AG04450 (cell line): ENCODE measurements around the gene MUC5B. TPM values are rescaled to one million over a fixed set of nuclear protein-coding genes. Genes with fewer than 3 reads are reported as not detected.

Experiments
- CTCF ChIA-PET: fragments of 300-600, 350-600 bp; formaldehyde crosslinking; extraction: SDS; loops from one replicate; lab custom pipeline; 2022; ENCODE audit warnings: antibody characterized with exemption, inconsistent platforms; lab: Charles Lee
- POLR2A ChIA-PET: fragments of 350-600 bp; formaldehyde crosslinking; extraction: SDS; loops from one replicate; lab custom pipeline; 2021; ENCODE audit warnings: antibody characterized with exemption, inconsistent platforms; lab: Yijun Ruan, JAX
- DNase-seq: peaks from one replicate; pipeline ENCODE4 v3.0.0-alpha.2; 2011; ENCODE audit warnings: low read depth, low spot score
- H3K27ac ChIP-seq: one replicate; pipeline ENCODE4 v1.5.1; 2012; ENCODE audit warnings: low read depth, low read length, control low read depth
- H3K27me3 ChIP-seq: one replicate; pipeline ENCODE4 v1.6.0; 2012; ENCODE audit warnings: low read length; ENCODE audit not compliant: control insufficient read depth, insufficient read depth
- H3K4me3 ChIP-seq: 2 replicates; pipeline ENCODE4 v1.5.1; 2011; ENCODE audit warnings: mild to moderate bottlenecking, low read depth, low read length, control low read depth
- H3K9me3 ChIP-seq: 2 replicates; pipeline ENCODE4 v1.5.1; 2012; ENCODE audit warnings: low read length; ENCODE audit not compliant: control insufficient read depth, insufficient read depth
- CTCF ChIP-seq: IDR thresholded peaks from 2 replicates; pipeline ENCODE4 v1.5.1; 2011; ENCODE audit warnings: low read depth, low read length, control low read depth, inconsistent platforms
- polyA plus RNA-seq: library from polyadenylated mRNA; depleted of rRNA; stranded (reverse); fragments of >200 nt; gene quantifications from 2 replicates; pipeline ENCODE4 v1.2.3, GENCODE V29; 2011

Gene MUC5B
- polyA plus RNA-seq, 1 experiment = not detected

GRCh38 chr11:1297576-1298473 lies 75.0 kb downstream of the MUC5B start:
- TF ChIP-seq CTCF = no peak
- H3K27ac ChIP-seq = no peak overlapping the region
- H3K4me3 ChIP-seq = no peak overlapping the region
- H3K9me3 ChIP-seq = peaks cover 9% of the 10 kb centered on the region; the same call in 1 of the 2 replicates
- POLR2A ChIA-PET = no interaction called here
- CTCF ChIA-PET = no interaction called here
- no peaks in the 10 kb centered on the region for H3K27me3 ChIP-seq
- DNase-seq = no peak

- no peak overlapping the region for H3K4me3 ChIP-seq
- H3K9me3 ChIP-seq = peaks cover 12% of the 10 kb centered on the region; the same call in 1 of the 2 replicates
- no peak overlapping the region for H3K27ac ChIP-seq
- DNase-seq = no peak
- POLR2A ChIA-PET = interaction anchor here (1.1 kb wide), 1 partner anchor 10 kb away, joined by 3 read pairs; the partner anchor contains the start of gene TOLLIP
- CTCF ChIA-PET = no interaction called here
- TF ChIP-seq CTCF = no peak
- no peaks in the 10 kb centered on the region for H3K27me3 ChIP-seq
Observed at GRCh38 chr11:1298695-1299492, 76.0 kb downstream of the MUC5B start.

- no peak for DNase-seq
- Histone ChIP-seq H3K27me3 (no peaks in the 10 kb centered on the region), H3K9me3 (peaks cover 12% of the 10 kb centered on the region; the same call in 1 of the 2 replicates), H3K4me3 (no peak overlapping the region), H3K27ac (no peak overlapping the region)
- ChIA-PET POLR2A (no interaction called here), CTCF (no interaction called here)
- TF ChIP-seq CTCF = no peak
Observed at GRCh38 chr11:1299621-1300020, 76.8 kb downstream of the MUC5B start.

GRCh38 chr11:1300121-1300520 lies 77.3 kb downstream of the MUC5B start:
- no peaks in the 10 kb centered on the region for H3K27me3 ChIP-seq
- no peak overlapping the region for H3K4me3 ChIP-seq
- CTCF ChIA-PET = no interaction called here
- no peak overlapping the region for H3K27ac ChIP-seq
- peaks cover 11% of the 10 kb centered on the region; the same call in 1 of the 2 replicates for H3K9me3 ChIP-seq
- POLR2A ChIA-PET = no interaction called here
- no peak for DNase-seq
- TF ChIP-seq CTCF = no peak
